ENCODE results near the gene TTBK2.

TTBK2 gene

GRCh38 chr15:42693496-42693895 lies 227.1 kb downstream of the TTBK2 start:
- TF ChIP-seq CTCF (IDR thresholded peaks at IDR 0.05; ENCODE audit: low read depth, low read length, missing control alignments): no peak
- DNase-seq (ENCODE audit: extremely low read depth, low read depth): no peak
- no peak overlapping the region for H3K4me3 ChIP-seq (replicated peaks; ENCODE audit: low read depth, low read length)

- no peak overlapping the region for H3K4me3 ChIP-seq (replicated peaks; ENCODE audit: low read depth, low read length)
- DNase-seq (ENCODE audit: extremely low read depth, low read depth): no peak
- TF ChIP-seq CTCF (IDR thresholded peaks at IDR 0.05; ENCODE audit: low read depth, low read length, missing control alignments): no peak
Measured at GRCh38 chr15:42692997-42693396, 227.6 kb downstream of the TTBK2 start.

GRCh38 chr15:42692536-42692935 lies 228.0 kb downstream of the TTBK2 start:
- TF ChIP-seq CTCF (IDR thresholded peaks at IDR 0.05; ENCODE audit: low read depth, low read length, missing control alignments): no peak
- no peak for DNase-seq (ENCODE audit: extremely low read depth, low read depth)
- no peak overlapping the region for H3K4me3 ChIP-seq (replicated peaks; ENCODE audit: low read depth, low read length)

GRCh38 chr15:42691770-42692169 lies 228.8 kb downstream of the TTBK2 start:
- DNase-seq (ENCODE audit: extremely low read depth, low read depth): no peak
- TF ChIP-seq CTCF (IDR thresholded peaks at IDR 0.05; ENCODE audit: low read depth, low read length, missing control alignments): no peak
- no peak overlapping the region for H3K4me3 ChIP-seq (replicated peaks; ENCODE audit: low read depth, low read length)

- DNase-seq (ENCODE audit: extremely low read depth, low read depth): no peak
- no peak for TF ChIP-seq CTCF (IDR thresholded peaks at IDR 0.05; ENCODE audit: low read depth, low read length, missing control alignments)
- H3K4me3 ChIP-seq (replicated peaks; ENCODE audit: low read depth, low read length): no peak overlapping the region
Measured at GRCh38 chr15:42691308-42691707, 229.3 kb downstream of the TTBK2 start.

Data from HFF-Myc (cell line).